Naive thymus-derived CD8-positive, alpha-beta T cell (primary cell): ENCODE measurements around the gene MACROD2. TPM values are rescaled to one million over a fixed set of nuclear protein-coding genes. Genes with fewer than 3 reads are reported as not detected.

Experiments
- ATAC-seq, 2 donors: fragments of 150-1000 bp; cut with Tn5 transposase in 1 of 2; sonication (Bioruptor Pico), chemical (Tn5 transposase) in 1 of 2; 1 replicate in 1 of 2; 2 replicates in 1 of 2; pipeline ENCODE4 v1.10.0; 2021; ENCODE audit warnings: mild to moderate bottlenecking in 2 of 2, moderate library complexity in 2 of 2
- POLR2A ChIA-PET: fragments of 350-600 bp; sonication (Branson Sonifier 250); formaldehyde crosslinking; loops from one replicate; lab custom pipeline; 2021; ENCODE audit warnings: antibody characterized with exemption; lab: Charles Lee
- DNase-seq, 10 donors: peaks; one replicate each; pipeline versions ENCODE4 v3.0.0 to v3.0.0-alpha.2; 2020 to 2022
- H3K27ac Mint-ChIP-seq, 10 donors: one replicate each; pipeline ENCODE4 v1.8.0; 2020 to 2022; ENCODE audit warnings: mild to moderate bottlenecking in 10 of 10, mixed read lengths in 10 of 10, moderate library complexity in 4 of 10, inconsistent platforms in 1 of 10
- H3K27me3 Mint-ChIP-seq, 5 donors: one replicate each; pipeline ENCODE4 v1.8.0; 2021 to 2022; ENCODE audit warnings: mixed read lengths in 5 of 5
- H3K36me3 Mint-ChIP-seq, 3 donors: one replicate each; pipeline ENCODE4 v1.8.0; 2020 to 2022; ENCODE audit warnings: mixed read lengths in 3 of 3, mild to moderate bottlenecking in 2 of 3, inconsistent platforms in 1 of 3
- H3K4me1 Mint-ChIP-seq, 4 donors: one replicate each; pipeline ENCODE4 v1.8.0; 2021 to 2022; ENCODE audit warnings: mixed read lengths in 4 of 4
- H3K4me3 Mint-ChIP-seq, 10 donors: one replicate each; pipeline ENCODE4 v1.8.0; 2020 to 2022; ENCODE audit warnings: mild to moderate bottlenecking in 10 of 10, mixed read lengths in 10 of 10, moderate library complexity in 6 of 10, inconsistent platforms in 1 of 10
- H3K9me3 Mint-ChIP-seq, 9 donors: one replicate each; pipeline ENCODE4 v1.8.0; 2020 to 2022; ENCODE audit warnings: mixed read lengths in 9 of 9, mild to moderate bottlenecking in 3 of 9, inconsistent platforms in 1 of 9, moderate library complexity in 1 of 9
- polyA plus RNA-seq, 3 donors: library from polyadenylated mRNA; unstranded; fragments of 300-500 nt; fragmentation: Illumina TruSeq; gene quantifications; one replicate each; pipeline ENCODE4 v1.2.3, GENCODE V29; 2021
- total RNA-seq, 8 experiments: library from RNA in 2 of 8; stranded (reverse) in 2 of 8; gene quantifications; one replicate each; pipeline ENCODE4 v1.2.3 and lab custom pipeline; 2021 to 2026

MACROD2 gene
- total and polyA plus RNA-seq, 5 experiments from 2014 or later = 0.18 to 1.1 (median 0.60) TPM; not detected in 2

GRCh38 chr20:14853079-14853478 is 857.8 kb downstream of the MACROD2 start:
- no peak for DNase-seq
- POLR2A ChIA-PET = no interaction called here
- H3K4me3 Mint-ChIP-seq = no peak overlapping the region
- ATAC-seq = no peak
- peaks cover 0 to 10% (median 2%) of the 10 kb centered on the region in 9 donors for H3K9me3 Mint-ChIP-seq
- H3K27ac Mint-ChIP-seq = no peak overlapping the region
- no peaks in the 10 kb centered on the region for H3K4me1 Mint-ChIP-seq
- H3K27me3 Mint-ChIP-seq = no peaks in the 10 kb centered on the region
- no peaks in the 10 kb centered on the region for H3K36me3 Mint-ChIP-seq

GRCh38 chr20:14855171-14855570 is 859.9 kb downstream of the MACROD2 start:
- no peak overlapping the region for H3K27ac Mint-ChIP-seq
- no peaks in the 10 kb centered on the region for H3K36me3 Mint-ChIP-seq
- ATAC-seq = no peak

DNA sequence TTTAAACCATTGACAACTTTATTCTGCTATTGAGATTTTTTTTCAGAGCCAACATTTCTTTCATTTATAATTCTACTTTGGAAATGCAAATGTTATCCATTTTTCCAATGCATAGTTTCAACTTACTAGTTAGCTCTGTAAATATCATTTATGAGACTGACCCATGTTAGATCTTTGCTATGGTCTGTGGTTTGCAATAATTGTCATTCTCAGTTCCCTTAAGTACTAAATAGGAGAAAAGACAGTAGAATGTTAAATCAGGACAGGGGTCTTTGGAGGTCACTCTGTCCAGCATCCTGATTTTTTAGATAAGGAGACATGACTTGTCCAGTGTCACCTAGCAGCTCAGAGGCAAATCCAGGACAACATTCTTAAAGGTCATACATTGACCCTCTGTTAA is 864.3 kb downstream of the MACROD2 start:
- no peak overlapping the region for H3K27ac Mint-ChIP-seq
- no peaks in the 10 kb centered on the region for H3K4me1 Mint-ChIP-seq
- POLR2A ChIA-PET = no interaction called here
- peaks cover 0 to 3% (median 0%) of the 10 kb centered on the region in 9 donors for H3K9me3 Mint-ChIP-seq
- ATAC-seq (no peak), DNase-seq (no peak)
- no peaks in the 10 kb centered on the region for H3K36me3 Mint-ChIP-seq
- no peak overlapping the region for H3K4me3 Mint-ChIP-seq
- H3K27me3 Mint-ChIP-seq = no peaks in the 10 kb centered on the region

More at GRCh38 chr20:14855171-14855570, 859.9 kb downstream of the MACROD2 start:
- peaks cover 0 to 10% (median 2%) of the 10 kb centered on the region in 9 donors for H3K9me3 Mint-ChIP-seq
- no peaks in the 10 kb centered on the region for H3K4me1 Mint-ChIP-seq
- H3K27me3 Mint-ChIP-seq = no peaks in the 10 kb centered on the region
- POLR2A ChIA-PET = no interaction called here
- no peak for DNase-seq
- no peak overlapping the region for H3K4me3 Mint-ChIP-seq

DNA sequence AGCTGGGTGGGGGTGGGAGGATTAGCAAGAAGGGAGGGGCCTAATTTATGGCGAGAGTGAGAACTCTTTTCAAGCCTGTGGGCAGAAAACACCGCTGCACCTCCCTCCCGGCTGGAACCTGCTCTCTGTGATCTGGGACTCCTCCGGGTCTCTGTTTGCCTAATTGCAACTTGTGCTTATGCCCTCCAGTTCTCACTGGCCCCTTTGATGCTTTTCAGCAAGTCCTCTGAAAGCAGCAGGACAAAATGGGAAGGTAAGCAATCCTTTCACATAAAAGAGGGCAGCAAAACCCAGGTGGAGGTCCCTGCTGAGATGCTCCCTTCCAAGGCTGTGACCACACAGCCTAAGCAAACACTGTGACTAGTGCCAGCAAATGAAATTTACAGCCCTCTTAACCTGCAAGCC is 865.1 kb downstream of the MACROD2 start:
- POLR2A ChIA-PET = no interaction called here
- H3K36me3 Mint-ChIP-seq = no peaks in the 10 kb centered on the region
- H3K4me1 Mint-ChIP-seq = no peaks in the 10 kb centered on the region
- no peaks in the 10 kb centered on the region for H3K27me3 Mint-ChIP-seq
- DNase-seq (peak in 2 of 10 donors; percentile 6 to 15), ATAC-seq (peak in 1 of 2 donors; percentile 30)
- peaks cover 0 to 3% (median 0%) of the 10 kb centered on the region in 9 donors for H3K9me3 Mint-ChIP-seq
- H3K4me3 Mint-ChIP-seq = no peak overlapping the region
- H3K27ac Mint-ChIP-seq = no peak overlapping the region

GRCh38 chr20:14861028-14861699 is 865.8 kb downstream of the MACROD2 start:
- DNase-seq (no peak), ATAC-seq (no peak)
- H3K9me3 Mint-ChIP-seq = peaks cover 0 to 3% (median 0%) of the 10 kb centered on the region in 9 donors
- POLR2A ChIA-PET = no interaction called here
- H3K36me3 Mint-ChIP-seq = no peaks in the 10 kb centered on the region
- no peaks in the 10 kb centered on the region for H3K27me3 Mint-ChIP-seq
- H3K4me1 Mint-ChIP-seq = no peaks in the 10 kb centered on the region
- H3K4me3 Mint-ChIP-seq = no peak overlapping the region
- H3K27ac Mint-ChIP-seq = no peak overlapping the region

- Mint-ChIP-seq H3K27me3 (no peaks in the 10 kb centered on the region), H3K36me3 (no peaks in the 10 kb centered on the region)
- POLR2A ChIA-PET = no interaction called here
Measured at GRCh38 chr20:14865169-14865568, 869.9 kb downstream of the MACROD2 start.

GRCh38 chr20:14865731-14866130 is 870.4 kb downstream of the MACROD2 start:
- Mint-ChIP-seq H3K27ac (no peak overlapping the region), H3K27me3 (no peaks in the 10 kb centered on the region)
- DNase-seq = no peak

More at GRCh38 chr20:14865169-14865568, 869.9 kb downstream of the MACROD2 start:
- DNase-seq (no peak), ATAC-seq (no peak)
- no peak overlapping the region for H3K27ac Mint-ChIP-seq
- no peak overlapping the region for H3K4me3 Mint-ChIP-seq
- H3K9me3 Mint-ChIP-seq = peaks cover 0 to 8% (median 0%) of the 10 kb centered on the region in 9 donors
- H3K4me1 Mint-ChIP-seq = no peaks in the 10 kb centered on the region

DNA sequence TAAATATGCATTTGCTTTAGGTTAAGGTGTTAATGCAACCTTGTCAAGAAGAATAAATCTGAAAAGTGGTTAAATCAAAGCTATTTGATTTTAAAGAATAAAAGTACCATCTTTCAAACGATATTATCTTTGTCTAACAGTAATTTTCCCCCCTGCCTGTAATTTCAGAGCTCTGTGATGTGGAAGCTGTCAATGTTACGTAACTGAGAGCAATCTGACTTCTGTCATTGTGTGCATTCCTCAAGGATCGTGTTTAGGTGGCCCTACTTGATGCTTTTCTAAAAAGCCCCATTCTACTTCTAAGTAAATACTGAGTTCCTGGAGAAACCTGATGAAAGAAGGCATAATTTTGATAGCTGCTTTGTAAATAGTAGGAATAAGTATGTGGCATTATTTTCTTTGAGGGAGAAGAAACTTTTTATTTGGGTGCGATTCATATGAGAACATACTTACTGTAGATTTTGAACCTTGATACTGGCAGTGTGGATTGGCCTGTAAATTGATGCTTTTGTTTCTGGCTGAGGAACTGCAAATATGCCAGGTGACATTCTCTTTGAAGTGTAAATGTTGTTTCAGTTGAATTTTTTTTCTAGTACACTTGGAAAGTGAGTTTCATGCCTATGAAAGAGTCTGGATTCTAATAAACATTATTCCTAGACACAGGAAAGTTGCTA is 871.7 kb downstream of the MACROD2 start:
- Mint-ChIP-seq H3K4me3 (no peak overlapping the region), H3K36me3 (no peaks in the 10 kb centered on the region), H3K9me3 (peaks cover 0 to 14% (median 0%) of the 10 kb centered on the region in 9 donors), H3K27ac (no peak overlapping the region), H3K4me1 (no peaks in the 10 kb centered on the region), H3K27me3 (no peaks in the 10 kb centered on the region)
- ATAC-seq (no peak), DNase-seq (no peak)
- POLR2A ChIA-PET = no interaction called here

More at GRCh38 chr20:14865731-14866130, 870.4 kb downstream of the MACROD2 start:
- no peaks in the 10 kb centered on the region for H3K4me1 Mint-ChIP-seq
- no peak for ATAC-seq
- H3K4me3 Mint-ChIP-seq = no peak overlapping the region
- POLR2A ChIA-PET = no interaction called here
- H3K9me3 Mint-ChIP-seq = peaks cover 0 to 9% (median 0%) of the 10 kb centered on the region in 9 donors
- no peaks in the 10 kb centered on the region for H3K36me3 Mint-ChIP-seq

- ATAC-seq = no peak
- Mint-ChIP-seq H3K36me3 (no peaks in the 10 kb centered on the region), H3K4me3 (no peak overlapping the region), H3K4me1 (no peaks in the 10 kb centered on the region), H3K9me3 (peaks cover 0 to 10% (median 4%) of the 10 kb centered on the region in 9 donors), H3K27me3 (no peaks in the 10 kb centered on the region), H3K27ac (no peak overlapping the region)
- POLR2A ChIA-PET = no interaction called here
- no peak for DNase-seq
Measured at GRCh38 chr20:14877301-14878028, 882.1 kb downstream of the MACROD2 start.

- no peaks in the 10 kb centered on the region for H3K36me3 Mint-ChIP-seq
- H3K4me3 Mint-ChIP-seq = no peak overlapping the region
- no peak overlapping the region for H3K27ac Mint-ChIP-seq
- no peaks in the 10 kb centered on the region for H3K4me1 Mint-ChIP-seq
- ATAC-seq = no peak
- POLR2A ChIA-PET = no interaction called here
- H3K27me3 Mint-ChIP-seq = no peaks in the 10 kb centered on the region
- no peak for DNase-seq
- peaks cover 0 to 10% (median 4%) of the 10 kb centered on the region in 9 donors for H3K9me3 Mint-ChIP-seq
Measured at GRCh38 chr20:14878676-14879019, 883.3 kb downstream of the MACROD2 start.

- H3K27ac Mint-ChIP-seq = no peak overlapping the region
- no peaks in the 10 kb centered on the region for H3K4me1 Mint-ChIP-seq
- ATAC-seq = no peak
- no peaks in the 10 kb centered on the region for H3K36me3 Mint-ChIP-seq
- POLR2A ChIA-PET = no interaction called here
- no peaks in the 10 kb centered on the region for H3K27me3 Mint-ChIP-seq
- peaks cover 0 to 10% (median 4%) of the 10 kb centered on the region in 9 donors for H3K9me3 Mint-ChIP-seq
- H3K4me3 Mint-ChIP-seq = no peak overlapping the region
- DNase-seq = no peak
Measured at GRCh38 chr20:14879020-14879697, 883.8 kb downstream of the MACROD2 start.

GRCh38 chr20:14879839-14880238 is 884.5 kb downstream of the MACROD2 start:
- Mint-ChIP-seq H3K4me1 (no peaks in the 10 kb centered on the region), H3K4me3 (no peak overlapping the region), H3K27ac (no peak overlapping the region), H3K27me3 (no peaks in the 10 kb centered on the region), H3K36me3 (no peaks in the 10 kb centered on the region), H3K9me3 (peaks cover 0 to 17% (median 4%) of the 10 kb centered on the region in 9 donors)
- no peak for ATAC-seq
- POLR2A ChIA-PET = no interaction called here
- DNase-seq = no peak
